Measurements from ENCODE around the gene XKR8. TPM values are rescaled to one million over a fixed set of nuclear protein-coding genes. Genes with fewer than 3 reads are reported as not detected.

The XKR8 gene
- total RNA-seq, 6 donors from 2014 or later: 3.1 to 13.5 (median 8.6) TPM

DNA sequence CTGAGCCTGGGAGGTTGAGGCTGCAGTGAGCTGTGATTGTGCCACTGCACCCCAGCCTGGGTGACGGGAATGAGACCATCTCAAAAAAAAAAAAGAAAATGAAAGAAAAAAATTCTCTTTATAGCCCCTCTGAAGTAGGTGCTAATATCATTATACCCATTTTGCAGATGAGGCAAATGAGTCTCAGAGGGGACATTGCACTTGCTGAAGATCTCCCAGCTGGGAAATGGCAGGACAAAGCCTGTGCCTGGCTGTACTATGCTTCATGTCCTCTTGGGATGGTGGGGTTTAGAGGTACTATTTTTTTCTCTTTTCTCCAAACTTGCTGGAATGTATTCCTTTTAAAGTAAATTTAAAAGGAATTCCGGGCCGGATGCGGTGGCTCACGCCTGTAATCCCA, 23.4 kb upstream of the XKR8 start:
- DNase-seq: no peak
- no peak for ATAC-seq (ENCODE audit: low FRiP score in 2 of 2)
- TF ChIP-seq, protein P1, sequence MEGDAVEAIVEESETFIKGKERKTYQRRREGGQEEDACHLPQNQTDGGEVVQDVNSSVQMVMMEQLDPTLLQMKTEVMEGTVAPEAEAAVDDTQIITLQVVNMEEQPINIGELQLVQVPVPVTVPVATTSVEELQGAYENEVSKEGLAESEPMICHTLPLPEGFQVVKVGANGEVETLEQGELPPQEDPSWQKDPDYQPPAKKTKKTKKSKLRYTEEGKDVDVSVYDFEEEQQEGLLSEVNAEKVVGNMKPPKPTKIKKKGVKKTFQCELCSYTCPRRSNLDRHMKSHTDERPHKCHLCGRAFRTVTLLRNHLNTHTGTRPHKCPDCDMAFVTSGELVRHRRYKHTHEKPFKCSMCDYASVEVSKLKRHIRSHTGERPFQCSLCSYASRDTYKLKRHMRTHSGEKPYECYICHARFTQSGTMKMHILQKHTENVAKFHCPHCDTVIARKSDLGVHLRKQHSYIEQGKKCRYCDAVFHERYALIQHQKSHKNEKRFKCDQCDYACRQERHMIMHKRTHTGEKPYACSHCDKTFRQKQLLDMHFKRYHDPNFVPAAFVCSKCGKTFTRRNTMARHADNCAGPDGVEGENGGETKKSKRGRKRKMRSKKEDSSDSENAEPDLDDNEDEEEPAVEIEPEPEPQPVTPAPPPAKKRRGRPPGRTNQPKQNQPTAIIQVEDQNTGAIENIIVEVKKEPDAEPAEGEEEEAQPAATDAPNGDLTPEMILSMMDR (IDR thresholded peaks at IDR 0.05): no peak
- TF ChIP-seq POLR2AphosphoS5 (IDR thresholded peaks at IDR 0.05) (no peak), EP300 (IDR thresholded peaks at IDR 0.05) (no peak), POLR2A (IDR thresholded peaks at IDR 0.05) (no peak)
- Histone ChIP-seq H3K27me3 (no peaks in the 10 kb centered on the region), H3K36me3 (no peaks in the 10 kb centered on the region), H3K4me1 (peaks cover 0 to 14% (median 9%) of the 10 kb centered on the region in 4 donors), H3K4me3 (no peak overlapping the region), H3K27ac (no peak overlapping the region), H3K9me3 (no peaks in the 10 kb centered on the region)
- 94 to 98% methylated on average over 5 of the region's 5 CpGs for WGBS, 2 donors

- no peaks in the 10 kb centered on the region for H3K27me3 ChIP-seq
- no peaks in the 10 kb centered on the region for H3K9me3 ChIP-seq
- H3K36me3 ChIP-seq: no peaks in the 10 kb centered on the region
- TF ChIP-seq POLR2AphosphoS5 (IDR thresholded peaks at IDR 0.05): no peak
- no peak for TF ChIP-seq EP300 (IDR thresholded peaks at IDR 0.05)
- TF ChIP-seq POLR2A (IDR thresholded peaks at IDR 0.05): no peak
- TF ChIP-seq, protein P1 (IDR thresholded peaks at IDR 0.05): no peak
- ATAC-seq (ENCODE audit: low FRiP score in 2 of 2) (no peak), DNase-seq (no peak)
- WGBS, 2 donors: 88 to 100% methylated on average over 1 of the region's 1 CpG
- H3K4me3 ChIP-seq: no peak overlapping the region
- H3K4me1 ChIP-seq: peaks cover 0 to 14% (median 10%) of the 10 kb centered on the region in 4 donors
- no peak overlapping the region for H3K27ac ChIP-seq
Measured at GRCh38 chr1:27937524-27937836, 22.3 kb upstream of the XKR8 start.

DNA sequence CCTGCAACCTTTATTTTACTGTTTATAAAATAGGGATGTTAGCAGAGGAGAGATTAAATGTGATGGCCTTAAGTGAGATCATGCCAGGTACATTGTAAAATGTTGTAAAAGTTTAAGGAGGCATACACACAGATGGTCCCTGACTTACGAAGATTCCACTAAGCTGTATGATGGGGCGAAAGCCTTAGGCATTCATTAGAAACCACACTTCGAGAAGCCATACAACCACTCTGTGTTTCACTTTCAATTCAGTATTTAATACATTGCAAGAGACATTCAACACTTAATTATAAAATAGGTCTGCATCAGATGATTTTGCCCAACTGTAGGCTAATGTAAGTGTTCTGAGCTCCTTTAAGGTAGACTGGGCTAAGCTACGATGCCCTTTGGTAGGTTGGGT, 21.3 kb upstream of the XKR8 start:
- ATAC-seq (ENCODE audit: low FRiP score in 2 of 2): no peak
- 86 to 90% methylated on average over 4 of the region's 4 CpGs for WGBS, 2 donors

DNA sequence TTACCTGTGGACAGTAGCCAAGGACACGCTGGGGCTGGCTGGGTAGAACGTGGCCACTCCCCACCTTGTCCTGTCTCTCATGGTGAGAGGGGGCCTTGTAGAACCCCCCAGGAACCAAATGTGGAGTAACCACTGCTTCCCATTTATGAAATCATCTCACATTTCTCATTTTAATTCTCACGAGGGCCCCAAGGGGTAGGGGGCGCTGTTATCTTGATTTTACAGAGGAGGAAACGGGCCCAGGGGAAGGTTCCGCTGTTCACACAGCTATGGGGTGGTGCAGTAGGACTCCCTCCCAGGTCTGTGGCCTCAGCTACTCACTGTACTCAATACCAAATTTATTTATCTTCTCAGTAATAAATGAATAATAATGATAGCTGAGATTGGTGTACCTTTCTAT, 19.5 kb upstream of the XKR8 start:
- no peaks in the 10 kb centered on the region for H3K9me3 ChIP-seq
- 29 to 32% methylated on average over 6 of the region's 6 CpGs for WGBS, 2 donors
- no peaks in the 10 kb centered on the region for H3K36me3 ChIP-seq
- H3K4me3 ChIP-seq: no peak overlapping the region
- DNase-seq (peak in 1 of 2 donors; percentile 74), ATAC-seq (ENCODE audit: low FRiP score in 2 of 2) (peak in 1 of 2 donors; percentile 60)
- H3K4me1 ChIP-seq: peaks cover 0 to 15% (median 9%) of the 10 kb centered on the region in 4 donors
- TF ChIP-seq POLR2A (IDR thresholded peaks at IDR 0.05): no peak
- TF ChIP-seq, protein P1 (IDR thresholded peaks at IDR 0.05): peak in 3 of 6 experiments; percentile 18 to 21 (median 19)
- no peaks in the 10 kb centered on the region for H3K27me3 ChIP-seq
- no peak overlapping the region for H3K27ac ChIP-seq

More for the DNA sequence above, 21.3 kb upstream of the XKR8 start:
- Histone ChIP-seq H3K36me3 (no peaks in the 10 kb centered on the region), H3K9me3 (no peaks in the 10 kb centered on the region), H3K4me3 (no peak overlapping the region), H3K27me3 (no peaks in the 10 kb centered on the region), H3K27ac (no peak overlapping the region), H3K4me1 (peaks cover 0 to 20% (median 17%) of the 10 kb centered on the region in 4 donors)
- DNase-seq: no peak
- no peak for TF ChIP-seq POLR2AphosphoS5 (IDR thresholded peaks at IDR 0.05)
- no peak for TF ChIP-seq EP300 (IDR thresholded peaks at IDR 0.05)
- no peak for TF ChIP-seq POLR2A (IDR thresholded peaks at IDR 0.05)
- TF ChIP-seq, protein P1 (IDR thresholded peaks at IDR 0.05): no peak

DNA sequence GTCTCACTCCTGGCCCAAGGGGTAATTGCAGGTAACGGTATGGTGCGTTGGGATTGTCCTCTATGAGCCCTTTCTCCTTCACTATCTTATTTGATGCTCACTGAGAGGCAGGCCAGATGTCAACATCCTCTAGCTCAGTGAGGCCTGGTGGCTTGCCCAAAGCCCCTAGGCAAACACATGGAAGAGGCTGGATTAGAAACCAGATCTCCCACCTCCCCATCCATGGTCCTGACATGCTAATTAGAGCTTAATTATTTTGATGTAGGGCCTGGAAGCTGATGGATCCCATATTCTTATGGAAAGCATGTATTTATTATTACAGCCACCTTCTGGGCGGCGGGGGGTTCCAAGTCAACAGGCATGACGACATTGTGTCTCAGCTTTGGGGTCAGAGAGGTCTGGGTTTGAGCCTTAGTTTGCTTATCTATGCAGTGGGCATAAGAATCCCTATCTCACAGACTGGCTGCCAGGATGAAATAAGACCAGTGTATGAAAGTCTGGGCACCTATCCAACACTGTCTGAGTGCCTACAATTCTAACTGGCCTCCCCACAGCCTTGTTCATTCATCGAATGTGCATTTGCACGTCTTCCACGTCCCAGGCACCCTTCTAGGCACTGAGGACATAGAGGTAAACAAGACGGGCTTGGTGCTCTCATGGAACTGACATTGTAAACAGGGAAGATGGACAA, 18.8 kb upstream of the XKR8 start:
- no peak for TF ChIP-seq EP300 (IDR thresholded peaks at IDR 0.05)
- TF ChIP-seq, protein P1 (IDR thresholded peaks at IDR 0.05): no peak
- TF ChIP-seq POLR2AphosphoS5 (IDR thresholded peaks at IDR 0.05): no peak
- no peak for TF ChIP-seq POLR2A (IDR thresholded peaks at IDR 0.05)
- Histone ChIP-seq H3K27me3 (no peaks in the 10 kb centered on the region), H3K4me1 (peaks cover 0 to 13% (median 6%) of the 10 kb centered on the region in 4 donors), H3K9me3 (no peaks in the 10 kb centered on the region), H3K27ac (peak overlapping the region in 2 of 4 donors; percentile 14 to 19), H3K36me3 (no peaks in the 10 kb centered on the region), H3K4me3 (no peak overlapping the region)
- DNase-seq: no peak
- WGBS, 2 donors: 87 to 92% methylated on average over 9 of the region's 9 CpGs
- no peak for ATAC-seq (ENCODE audit: low FRiP score in 2 of 2)
